ENCODE results near the gene IL20RA. TPM values are rescaled to one million over a fixed set of nuclear protein-coding genes. Genes with fewer than 3 reads are reported as not detected.

IL20RA gene
- total and polyA plus RNA-seq, 2 of the 13 experiments (the other 11 are each of a cell fraction or from before 2014, with no cell fraction given) = not detected

DNA sequence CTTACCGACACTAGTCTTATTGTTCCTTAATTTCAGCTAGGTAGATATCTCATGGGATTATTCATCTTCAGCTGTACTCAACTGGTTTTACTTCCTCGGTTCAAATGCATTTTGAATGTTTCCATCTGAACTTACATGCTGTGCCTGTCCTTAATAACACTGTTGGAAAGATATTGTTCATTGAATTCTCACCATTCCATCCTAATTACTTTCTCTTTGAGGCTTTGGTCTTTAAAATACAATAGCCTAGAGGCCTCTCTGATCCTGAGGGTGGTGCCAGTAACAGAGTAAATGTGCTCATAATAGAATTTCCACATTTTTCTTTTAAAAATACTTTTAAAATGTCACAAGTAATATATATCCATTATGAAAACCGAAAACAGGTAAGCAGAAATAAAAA lies 54.0 kb downstream of the IL20RA start (continued):
- TF ChIP-seq ZSCAN20 (CRISPR knock-in tag; IDR thresholded peaks at IDR 0.05; ENCODE audit: borderline replicate concordance) = no peak

DNA sequence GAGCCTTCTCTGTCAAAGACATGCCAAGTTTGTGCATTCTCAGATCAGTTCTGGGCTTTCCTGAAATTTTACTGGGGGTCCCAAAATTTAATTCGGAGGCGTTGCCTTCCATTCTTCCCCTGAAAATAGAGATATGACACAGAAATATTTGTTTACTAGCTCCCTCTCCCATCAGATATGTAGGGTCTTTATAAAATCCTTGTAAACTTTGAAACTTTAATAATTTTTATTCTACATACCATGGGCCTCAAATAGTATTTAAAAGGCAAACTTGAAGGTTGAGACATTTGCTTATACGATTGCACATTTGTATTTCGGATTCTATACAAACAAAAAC lies 54.6 kb downstream of the IL20RA start:
- ChIA-PET CTCF (ENCODE audit: low intra/inter-chr PET ratio, low total read pairs) (no interaction called here), POLR2A (no interaction called here)
- H4K20me1 ChIP-seq (ENCODE audit: insufficient read depth, low read length) = no peaks in the 10 kb centered on the region
- TF ChIP-seq CBX2 (IDR thresholded peaks at IDR 0.05; ENCODE audit: low read depth, low read length) (peak; percentile 75; the same call in 1 of the 2 replicates), CBX2 (CRISPR knock-in tag; IDR thresholded peaks at IDR 0.05; ENCODE audit: low read depth) (no peak), ZSCAN31 (CRISPR knock-in tag; IDR thresholded peaks at IDR 0.05; ENCODE audit: low read depth) (no peak)
- WGBS (ENCODE audit: low lambda C conversion rate) = 6% methylated on average over 4 of the region's 4 CpGs
- no peaks in the 10 kb centered on the region for H3K79me2 ChIP-seq (ENCODE audit: insufficient read depth, low read length)
- no peak overlapping the region for H2AFZ ChIP-seq (ENCODE audit: low read length)
- no peak overlapping the region for H3K27ac ChIP-seq (ENCODE audit: extremely low read length, insufficient read depth, low read length)
- BruUV-seq (replicated peaks) = no TSS peak
- no peak overlapping the region for H3K4me2 ChIP-seq (ENCODE audit: low read depth, low read length)
- H3K9me3 ChIP-seq (ENCODE audit: low read length) = no peaks in the 10 kb centered on the region
- ATAC-seq (no peak), FAIRE-seq (no peak), DNase-seq (ENCODE audit: low spot score) (no peak)
- peaks cover 11% of the 10 kb centered on the region for H3K4me1 ChIP-seq (ENCODE audit: insufficient read depth, low read length)
- no peak overlapping the region for H3K9ac ChIP-seq (ENCODE audit: insufficient read depth, low read depth, low read length)
- peaks cover 6 to 38% of the 10 kb centered on the region in 2 experiments; a peak in 4 of 5 replicates for H3K27me3 ChIP-seq (ENCODE audit: control insufficient read depth in 1 of 2, insufficient read depth in 2 of 2, low read length in 2 of 2)
- in situ Hi-C loops (cut with HindIII; ENCODE audit: extremely low pct_ligation_motif_present, low pct_unique_long_range_greater_than_20kb) (no loop called here), intact Hi-C loops (cut with micrococcal nuclease; ENCODE audit: unreplicated experiment) (no loop called here)
- H3K36me3 ChIP-seq (replicated peaks in 1 of 2; ENCODE audit: control insufficient read depth in 1 of 2, insufficient read depth in 2 of 2, low read length in 2 of 2) = no peaks in the 10 kb centered on the region
- H3K4me3 ChIP-seq (replicated peaks in 1 of 3; ENCODE audit: insufficient read depth in 1 of 3, low read depth in 2 of 3, low read length in 3 of 3) = no peak overlapping the region

DNA sequence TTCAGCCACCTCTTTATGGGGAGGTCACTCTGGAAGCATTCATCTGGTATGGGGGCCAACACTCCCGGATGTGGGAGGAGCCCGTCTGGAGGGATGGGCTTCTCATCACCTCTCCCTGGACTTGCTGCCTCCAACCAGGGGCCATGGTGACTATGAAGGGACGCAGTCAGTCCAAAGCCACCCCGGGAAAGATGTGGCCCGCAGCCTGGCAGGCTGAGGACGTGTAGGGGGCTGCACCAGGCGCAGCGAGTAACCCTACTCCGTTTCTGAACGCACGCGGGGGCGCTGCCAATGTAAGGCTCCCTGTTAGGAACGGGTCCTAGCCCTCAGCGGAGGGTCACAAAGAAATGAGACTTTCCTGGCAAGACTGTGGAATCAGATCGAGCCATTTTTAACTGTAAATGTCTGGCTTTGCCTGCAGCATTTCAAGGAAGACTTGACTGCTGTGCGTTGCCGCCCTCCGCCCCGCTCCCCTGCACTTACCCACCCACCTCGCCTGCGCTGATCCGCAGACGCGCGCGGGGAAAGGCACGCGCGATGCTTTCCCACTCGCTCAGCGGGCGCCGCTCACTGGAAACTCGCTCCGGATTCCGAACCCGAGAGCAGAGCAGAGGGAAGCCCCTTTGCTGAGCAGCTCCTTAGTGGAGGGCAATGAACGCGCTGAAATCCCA lies 55.1 kb downstream of the IL20RA start:
- H3K79me2 ChIP-seq (ENCODE audit: insufficient read depth, low read length) = no peaks in the 10 kb centered on the region
- BruUV-seq (replicated peaks) = no TSS peak
- no peaks in the 10 kb centered on the region for H3K36me3 ChIP-seq (replicated peaks in 1 of 2; ENCODE audit: control insufficient read depth in 1 of 2, insufficient read depth in 2 of 2, low read length in 2 of 2)
- H3K4me3 ChIP-seq (replicated peaks in 1 of 3; ENCODE audit: insufficient read depth in 1 of 3, low read depth in 2 of 3, low read length in 3 of 3) = no peak overlapping the region
- ChIA-PET CTCF (ENCODE audit: low intra/inter-chr PET ratio, low total read pairs) (no interaction called here), POLR2A (no interaction called here)
- no peaks in the 10 kb centered on the region for H3K9me3 ChIP-seq (ENCODE audit: low read length)
- no peak overlapping the region for H3K27ac ChIP-seq (ENCODE audit: extremely low read length, insufficient read depth, low read length)
- in situ Hi-C loops (cut with HindIII; ENCODE audit: extremely low pct_ligation_motif_present, low pct_unique_long_range_greater_than_20kb) = no loop called here
- H2AFZ ChIP-seq (ENCODE audit: low read length) = no peak overlapping the region
- H3K4me1 ChIP-seq (ENCODE audit: insufficient read depth, low read length) = peaks cover 6% of the 10 kb centered on the region
- no peak overlapping the region for H3K9ac ChIP-seq (ENCODE audit: insufficient read depth, low read depth, low read length)
- no peaks in the 10 kb centered on the region for H4K20me1 ChIP-seq (ENCODE audit: insufficient read depth, low read length)
- no peak for DNase-seq (ENCODE audit: low spot score)
- H3K4me2 ChIP-seq (ENCODE audit: low read depth, low read length) = no peak overlapping the region
- peaks cover 6 to 38% of the 10 kb centered on the region in 2 experiments; a peak in 4 of 5 replicates for H3K27me3 ChIP-seq (ENCODE audit: control insufficient read depth in 1 of 2, insufficient read depth in 2 of 2, low read length in 2 of 2)
- peak; percentile 25; the same call in 1 of the 3 replicates for ATAC-seq
- intact Hi-C loops (cut with micrococcal nuclease; ENCODE audit: unreplicated experiment) = no loop called here
- WGBS (ENCODE audit: low lambda C conversion rate) = 15% methylated on average over 31 of the region's 40 CpGs
- no peak for FAIRE-seq
- no peak for TF ChIP-seq ZNF644 (CRISPR knock-in tag; IDR thresholded peaks at IDR 0.05; ENCODE audit: low read depth)
- TF ChIP-seq ZFP36L2 (CRISPR knock-in tag; IDR thresholded peaks at IDR 0.05) = no peak
- TF ChIP-seq TCF12 (IDR thresholded peaks at IDR 0.05) = no peak
- no peak for TF ChIP-seq TCF12 (CRISPR knock-in tag; IDR thresholded peaks at IDR 0.05)
- no peak for TF ChIP-seq ZNF775 (CRISPR knock-in tag; IDR thresholded peaks at IDR 0.05; ENCODE audit: borderline replicate concordance)
- no peak for TF ChIP-seq ZNF17 (CRISPR knock-in tag; IDR thresholded peaks at IDR 0.05)
- TF ChIP-seq SRSF4 (IDR thresholded peaks at IDR 0.05; ENCODE audit: low read depth, low read length, poor library complexity, severe bottlenecking) = no peak
- 0 out of 2 replicates have a peak, but pooled peaks have one; percentile 31 for TF ChIP-seq NFATC3 (CRISPR knock-in tag; IDR thresholded peaks at IDR 0.05)
- 0 out of 2 replicates have a peak, but pooled peaks have one; percentile 27 for TF ChIP-seq FOXO4 (CRISPR knock-in tag; conservative IDR thresholded peaks at IDR 0.05)
- TF ChIP-seq ZNF713 (CRISPR knock-in tag; IDR thresholded peaks at IDR 0.05) = no peak
- TF ChIP-seq ZNF768 (CRISPR knock-in tag; IDR thresholded peaks at IDR 0.05) = 0 out of 2 replicates have a peak, but pooled peaks have one; percentile 26
